Measurements from ENCODE around the gene PDHX. TPM values are rescaled to one million over a fixed set of nuclear protein-coding genes. Genes with fewer than 3 reads are reported as not detected.

The PDHX gene
- total and polyA plus RNA-seq, 2 of the 4 experiments (the other 2 are of a cell fraction) = 19.8 to 26.7 TPM

GRCh38 chr11:35038211-35038928, 122.0 kb downstream of the PDHX start:
- H4K8ac ChIP-seq (ENCODE audit: low read depth in 2 of 2, low read length in 2 of 2) = no peak overlapping the region
- no peak overlapping the region; the same call in 1 of the 2 replicates for H3K23ac ChIP-seq (ENCODE audit: low read depth, low read length)
- no peak overlapping the region for H2BK120ac ChIP-seq (ENCODE audit: low read depth, low read length)
- TF ChIP-seq CTCF (conservative IDR thresholded peaks at IDR 0.05; ENCODE audit: low read depth, low read length) = no peak
- TF ChIP-seq CEBPB (IDR thresholded peaks at IDR 0.05; ENCODE audit: low read depth, low read length) = no peak
- TF ChIP-seq BHLHE40 (IDR thresholded peaks at IDR 0.05; ENCODE audit: low read depth, low read length) = no peak
- TF ChIP-seq FOS (IDR thresholded peaks at IDR 0.05; ENCODE audit: low read depth, low read length) = no peak
- no peak for TF ChIP-seq USF2 (IDR thresholded peaks at IDR 0.05; ENCODE audit: low read depth, low read length)
- no peak for TF ChIP-seq MAFK (IDR thresholded peaks at IDR 0.05; ENCODE audit: low read depth, low read length)
- no peak for TF ChIP-seq RFX5 (IDR thresholded peaks at IDR 0.05; ENCODE audit: low read depth, low read length)
- no peak for TF ChIP-seq MAZ (IDR thresholded peaks at IDR 0.05; ENCODE audit: borderline replicate concordance, low read depth, low read length)
- no peak for TF ChIP-seq CHD1 (IDR thresholded peaks at IDR 0.05; ENCODE audit: low read depth, low read length)
- H4K20me1 ChIP-seq (ENCODE audit: insufficient read depth, low read length) = no peaks in the 10 kb centered on the region
- no peak overlapping the region for H3K27ac ChIP-seq (ENCODE audit: insufficient read depth, low read length)
- in situ Hi-C loops (cut with MboI; ENCODE audit: low sequenced_read_pairs) = no loop called here
- no peak overlapping the region for H2AFZ ChIP-seq (replicated peaks; ENCODE audit: low read length, poor library complexity)
- 100% methylated on average over 1 of the region's 5 CpGs; no CpG with 5 or more reads in 1 of the 2 experiments for whole genome bisulfite sequencing, 2 experiments (ENCODE audit: extremely low coverage in 2 of 2, insufficient read length in 1 of 2)
- no peak overlapping the region for H3K4ac ChIP-seq (ENCODE audit: low read depth, low read length)
- no peak overlapping the region for H3K4me3 ChIP-seq (ENCODE audit: insufficient read depth, low read depth, low read length)
- H3K9me1 ChIP-seq (ENCODE audit: insufficient read depth, low read length) = peaks cover 3% of the 10 kb centered on the region
- dilution Hi-C loops (cut with HindIII; ENCODE audit: low sequenced_read_pairs, unreplicated experiment) = no loop called here
- no peak overlapping the region for H4K91ac ChIP-seq (ENCODE audit: insufficient read depth, low read depth, low read length)
- no peak overlapping the region; the same call in 1 of the 2 replicates for H4K5ac ChIP-seq (ENCODE audit: low read depth, low read length)
- ChIA-PET CTCF (interaction anchor here (0.7 kb wide), 1 partner anchor 112 kb away, joined by 3 read pairs; no protein-coding TSS in a partner anchor), POLR2A (ENCODE audit: unreplicated experiment) (no interaction called here)
- no peak overlapping the region for H2BK5ac ChIP-seq (ENCODE audit: low read depth, low read length, poor library complexity, severe bottlenecking)
- H3K79me1 ChIP-seq (ENCODE audit: low read depth in 1 of 2, low read length in 2 of 2) = peaks cover 6 to 9% of the 10 kb centered on the region in 2 experiments
- H3K4me1 ChIP-seq (ENCODE audit: control insufficient read depth, insufficient read depth, low read length) = peaks cover 2% of the 10 kb centered on the region; the same call in 1 of the 2 replicates
- H2BK15ac ChIP-seq (ENCODE audit: low read depth, low read length) = no peak overlapping the region; the same call in 2 of the 3 replicates
- 0 out of 2 replicates have a peak overlapping the region, but pooled peaks have one; percentile 35 for H2AK5ac ChIP-seq (ENCODE audit: low read depth, low read length)
- H3K9me3 ChIP-seq (ENCODE audit: control insufficient read depth, insufficient read depth, low read length) = no peaks in the 10 kb centered on the region
- no TSS peak for BruUV-seq (replicated peaks)
- no peak for DNase-seq
- ATAC-seq (ENCODE audit: low read depth) = no peak
- no peak overlapping the region for H2AK9ac ChIP-seq (replicated peaks; ENCODE audit: low read depth, low read length, poor library complexity)
- H3K18ac ChIP-seq (ENCODE audit: low read depth, low read length) = no peak overlapping the region; the same call in 1 of the 2 replicates
- 0 out of 2 replicates have a peak overlapping the region, but pooled peaks have one; percentile 7 for H3K14ac ChIP-seq (replicated peaks; ENCODE audit: low read depth, low read length)
- H2BK20ac ChIP-seq (ENCODE audit: low read depth, low read length) = peak overlapping the region; percentile 32
- H3K56ac ChIP-seq (ENCODE audit: extremely low read depth, insufficient read depth, low read length) = no peak overlapping the region
- intact Hi-C loops (cut with micrococcal nuclease) = no loop called here
- H3K4me2 ChIP-seq (ENCODE audit: low read depth, low read length) = no peak overlapping the region
- H3K9ac ChIP-seq (ENCODE audit: low read depth, low read length) = no peak overlapping the region
- no peaks in the 10 kb centered on the region for H3K27me3 ChIP-seq (ENCODE audit: control insufficient read depth, insufficient read depth, low read length)
- H3K36me3 ChIP-seq (ENCODE audit: control insufficient read depth, insufficient read depth, low read length) = no peaks in the 10 kb centered on the region
